ENCODE data around the gene GNAQ. TPM values are rescaled to one million over a fixed set of nuclear protein-coding genes. Genes with fewer than 3 reads are reported as not detected.
A peak's percentile ranks its signal among the peaks of the same experiment; 100 is the strongest.

GNAQ gene
- total RNA-seq, 2 experiments from 2014 or later, result 17.8 to 18.1 TPM

GRCh38 chr9:77844415-77844814 is 187.2 kb downstream of the GNAQ start:
- TF ChIP-seq, protein P1, sequence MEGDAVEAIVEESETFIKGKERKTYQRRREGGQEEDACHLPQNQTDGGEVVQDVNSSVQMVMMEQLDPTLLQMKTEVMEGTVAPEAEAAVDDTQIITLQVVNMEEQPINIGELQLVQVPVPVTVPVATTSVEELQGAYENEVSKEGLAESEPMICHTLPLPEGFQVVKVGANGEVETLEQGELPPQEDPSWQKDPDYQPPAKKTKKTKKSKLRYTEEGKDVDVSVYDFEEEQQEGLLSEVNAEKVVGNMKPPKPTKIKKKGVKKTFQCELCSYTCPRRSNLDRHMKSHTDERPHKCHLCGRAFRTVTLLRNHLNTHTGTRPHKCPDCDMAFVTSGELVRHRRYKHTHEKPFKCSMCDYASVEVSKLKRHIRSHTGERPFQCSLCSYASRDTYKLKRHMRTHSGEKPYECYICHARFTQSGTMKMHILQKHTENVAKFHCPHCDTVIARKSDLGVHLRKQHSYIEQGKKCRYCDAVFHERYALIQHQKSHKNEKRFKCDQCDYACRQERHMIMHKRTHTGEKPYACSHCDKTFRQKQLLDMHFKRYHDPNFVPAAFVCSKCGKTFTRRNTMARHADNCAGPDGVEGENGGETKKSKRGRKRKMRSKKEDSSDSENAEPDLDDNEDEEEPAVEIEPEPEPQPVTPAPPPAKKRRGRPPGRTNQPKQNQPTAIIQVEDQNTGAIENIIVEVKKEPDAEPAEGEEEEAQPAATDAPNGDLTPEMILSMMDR (IDR thresholded peaks at IDR 0.05), result no peak
- intact Hi-C loops (cut with micrococcal nuclease), result no loop called here
- DNase-seq, result no peak
- Mint-ChIP-seq H3K36me3 (ENCODE audit: low read depth) (no peaks in the 10 kb centered on the region), H3K4me1 (ENCODE audit: low read depth) (peaks cover 43% of the 10 kb centered on the region), H3K27me3 (no peaks in the 10 kb centered on the region), H3K9me3 (no peaks in the 10 kb centered on the region), H3K4me3 (no peak overlapping the region), H3K27ac (no peak overlapping the region)
- CTCF ChIA-PET, result no interaction called here
- ATAC-seq, result no peak
- POLR2A ChIA-PET, result no interaction called here

GRCh38 chr9:77843871-77844155 is 187.8 kb downstream of the GNAQ start:
- Mint-ChIP-seq H3K36me3 (ENCODE audit: low read depth) (no peaks in the 10 kb centered on the region), H3K4me3 (no peak overlapping the region), H3K27ac (no peak overlapping the region), H3K9me3 (no peaks in the 10 kb centered on the region), H3K27me3 (no peaks in the 10 kb centered on the region), H3K4me1 (ENCODE audit: low read depth) (peaks cover 42% of the 10 kb centered on the region)
- CTCF ChIA-PET, result no interaction called here
- intact Hi-C loops (cut with micrococcal nuclease), result no loop called here
- POLR2A ChIA-PET, result no interaction called here
- no peak for DNase-seq
- TF ChIP-seq, protein P1 (IDR thresholded peaks at IDR 0.05), result no peak
- ATAC-seq, result no peak

GRCh38 chr9:77843076-77843870 is 188.3 kb downstream of the GNAQ start:
- H3K27me3 Mint-ChIP-seq, result no peaks in the 10 kb centered on the region
- peaks cover 40% of the 10 kb centered on the region for H3K4me1 Mint-ChIP-seq (ENCODE audit: low read depth)
- no peaks in the 10 kb centered on the region for H3K36me3 Mint-ChIP-seq (ENCODE audit: low read depth)
- POLR2A ChIA-PET, result no interaction called here
- H3K27ac Mint-ChIP-seq, result no peak overlapping the region
- TF ChIP-seq, protein P1 (IDR thresholded peaks at IDR 0.05), result no peak
- H3K9me3 Mint-ChIP-seq, result no peaks in the 10 kb centered on the region
- no peak overlapping the region for H3K4me3 Mint-ChIP-seq
- CTCF ChIA-PET, result no interaction called here
- intact Hi-C loops (cut with micrococcal nuclease), result no loop called here
- DNase-seq (no peak), ATAC-seq (no peak)

- H3K9me3 Mint-ChIP-seq, result no peaks in the 10 kb centered on the region
- peaks cover 28% of the 10 kb centered on the region for H3K4me1 Mint-ChIP-seq (ENCODE audit: low read depth)
- H3K27ac Mint-ChIP-seq, result peak overlapping the region; percentile 64
- CTCF ChIA-PET, result interaction anchor here (0.6 to 2.1 kb wide), 24 partner anchors 10 to 408 kb away, joined by 3 to 15 read pairs (median 4); no protein-coding TSS in a partner anchor
- DNase-seq, result peak; percentile 62
- TF ChIP-seq, protein P1 (IDR thresholded peaks at IDR 0.05), result peak; percentile 63
- POLR2A ChIA-PET, result no interaction called here
- H3K27me3 Mint-ChIP-seq, result no peaks in the 10 kb centered on the region
- no peaks in the 10 kb centered on the region for H3K36me3 Mint-ChIP-seq (ENCODE audit: low read depth)
- H3K4me3 Mint-ChIP-seq, result no peak overlapping the region
- intact Hi-C loops (cut with micrococcal nuclease), result no loop called here
- ATAC-seq, result peak; percentile 89
These were observed 189.7 kb downstream of the GNAQ start for GRCh38 chr9:77841739-77842386.

- Mint-ChIP-seq H3K9me3 (no peaks in the 10 kb centered on the region), H3K4me1 (ENCODE audit: low read depth) (peaks cover 23% of the 10 kb centered on the region), H3K27ac (no peak overlapping the region), H3K4me3 (no peak overlapping the region), H3K27me3 (no peaks in the 10 kb centered on the region), H3K36me3 (ENCODE audit: low read depth) (no peaks in the 10 kb centered on the region)
- ATAC-seq (no peak), DNase-seq (no peak)
- POLR2A ChIA-PET, result no interaction called here
- intact Hi-C loops (cut with micrococcal nuclease), result no loop called here
- CTCF ChIA-PET, result interaction anchor here (1.2 kb wide), 1 partner anchor 383 kb away, joined by 4 read pairs; no protein-coding TSS in a partner anchor
- TF ChIP-seq, protein P1 (IDR thresholded peaks at IDR 0.05), result no peak
These were observed 192.0 kb downstream of the GNAQ start for GRCh38 chr9:77839459-77840140.

Data from activated CD8-positive, alpha-beta T cell treated with anti-CD3 and anti-CD28 coated beads for 36 hours (primary cell).